Lower leg skin (tissue), 3 donors: Measurements from ENCODE around the gene CCL22.
"Not testable (repeated sequence)": the region's sequence is repeated elsewhere in the genome, so short reads cannot be mapped to it uniquely, and the experiment has no call there.

Source experiments
- CTCF ChIP-seq, 3 donors: fragments of 450-650 bp; IDR thresholded peaks; one replicate each; pipeline ENCODE4 v1.5.1; 2016; ENCODE audit warnings: antibody characterized with exemption in 3 of 3, mild to moderate bottlenecking in 3 of 3, moderate library complexity in 2 of 3
- POLR2A ChIP-seq, 2 donors: fragments of 450-650 bp; IDR thresholded peaks; one replicate each; pipeline ENCODE4 v1.6.1; 2016 to 2017; ENCODE audit warnings: antibody characterized with exemption in 2 of 2, mild to moderate bottlenecking in 1 of 2, moderate library complexity in 1 of 2

- not testable (repeated sequence) for TF ChIP-seq CTCF, POLR2A (IDR thresholded peaks at IDR 0.05)
These were observed 14.5 kb upstream of the CCL22 start for GRCh38 chr16:57344094-57344493.
